HG03103 (cell line): ENCODE results near the gene CRBN.

Experiments
- ATAC-seq: cut with Tn5 transposase; IDR thresholded peaks from one replicate; pipeline ENCODE4 v1.9.1; 2021; ENCODE audit warnings: low read depth; ENCODE audit not compliant: unreplicated experiment

CRBN gene

DNA sequence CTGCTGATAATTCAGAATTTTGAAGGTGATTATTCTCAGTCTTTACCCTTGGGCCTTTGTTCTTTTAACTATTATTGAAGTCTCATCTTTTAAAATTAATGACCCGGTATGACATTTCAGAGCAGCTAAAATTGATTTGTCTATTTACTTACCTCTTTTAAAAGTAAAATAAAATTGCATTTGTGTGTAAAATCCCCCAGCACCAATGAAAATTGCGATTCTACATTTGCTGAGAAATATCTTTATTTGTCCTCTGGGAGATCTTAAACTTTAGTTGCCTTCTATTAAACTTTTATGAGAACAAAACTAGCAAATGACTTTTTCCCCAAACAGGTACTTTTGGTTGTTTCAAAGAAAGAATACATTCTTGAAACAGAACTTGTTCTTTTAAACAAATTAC, 61.8 kb downstream of the CRBN start:
- ATAC-seq: no peak

DNA sequence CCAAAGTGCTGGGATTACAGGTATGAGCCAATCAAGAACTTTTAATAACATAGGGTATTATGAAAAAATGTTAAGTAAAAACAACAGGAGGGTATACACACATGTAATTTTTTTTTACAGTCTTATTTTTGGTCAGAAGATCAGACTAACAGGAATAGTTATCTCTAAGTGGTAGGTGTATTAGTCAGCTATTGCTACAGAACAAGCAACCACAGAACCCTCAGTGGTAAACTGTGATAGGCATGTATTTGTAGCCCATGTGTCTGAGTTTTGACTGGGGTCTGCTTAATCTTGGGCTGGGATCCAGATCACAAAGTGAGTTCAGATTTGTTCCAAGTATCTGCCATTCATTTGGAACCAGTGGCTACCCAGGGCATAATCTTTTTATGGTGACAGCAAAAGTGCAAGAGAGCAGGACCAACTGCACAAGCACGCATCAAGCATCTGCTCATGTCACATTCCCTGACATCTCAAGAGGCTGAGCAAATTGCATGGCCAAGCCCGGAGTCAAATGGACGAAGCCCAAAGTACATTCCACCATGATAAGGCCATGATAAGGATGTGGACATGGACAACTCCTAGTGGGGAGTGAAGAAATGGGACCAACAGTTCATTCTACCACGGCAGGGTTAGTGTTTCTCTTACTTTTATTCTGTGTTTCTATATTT, 66.3 kb downstream of the CRBN start:
- ATAC-seq: no peak

DNA sequence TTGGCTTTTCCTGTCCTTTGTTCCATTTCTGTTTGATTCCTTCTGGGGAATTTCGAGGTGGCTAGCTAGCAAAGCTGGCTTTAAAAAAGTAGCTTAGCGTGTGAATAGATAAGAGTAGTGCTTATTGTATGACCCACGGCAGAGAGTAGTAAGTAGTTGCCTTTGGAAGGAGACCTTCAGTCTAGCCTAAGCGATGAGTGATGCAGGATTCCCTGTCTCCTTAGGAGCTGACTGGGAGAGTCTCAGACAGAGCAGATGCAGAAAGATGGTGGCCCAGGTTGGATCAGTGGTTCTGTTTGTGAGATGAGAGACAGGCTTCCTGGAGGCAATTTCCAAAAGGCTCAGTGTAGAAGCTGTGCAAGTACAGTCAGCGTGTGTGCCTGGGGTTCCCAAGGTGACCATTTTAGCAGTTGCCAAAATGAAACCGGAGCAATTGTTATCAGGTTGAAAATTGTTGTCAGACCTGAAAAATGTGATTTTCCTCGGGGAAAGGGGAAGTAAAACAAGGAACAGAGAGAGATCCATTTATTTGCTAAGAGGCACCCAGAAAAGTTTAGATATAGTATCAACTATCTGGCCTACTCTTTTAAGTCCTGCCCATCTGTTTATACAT, 68.6 kb downstream of the CRBN start:
- no peak for ATAC-seq

DNA sequence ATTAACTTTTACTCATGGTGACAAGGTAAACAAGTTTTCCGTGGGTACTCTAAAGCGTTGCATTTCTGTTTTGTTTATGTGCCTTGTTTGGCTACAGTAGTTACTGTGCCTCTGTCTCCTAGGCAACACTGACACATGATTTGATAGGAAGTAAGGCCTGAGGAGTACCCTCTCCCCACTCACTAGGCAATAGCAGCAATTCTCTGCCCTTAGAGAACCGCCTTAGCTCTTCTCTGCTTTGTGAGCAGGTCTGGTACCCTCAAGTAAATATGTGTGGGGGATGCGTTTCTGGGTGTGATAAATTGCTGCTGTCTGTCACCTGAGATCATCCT, 69.2 kb downstream of the CRBN start, which contains the start of gene IL5RA:
IL5RA (minus strand) TSS at position 76 of the 332 bp plus-strand sequence. CDS start 5,390 bp downstream, outside the sequence.
- ATAC-seq: peak; percentile 49

DNA sequence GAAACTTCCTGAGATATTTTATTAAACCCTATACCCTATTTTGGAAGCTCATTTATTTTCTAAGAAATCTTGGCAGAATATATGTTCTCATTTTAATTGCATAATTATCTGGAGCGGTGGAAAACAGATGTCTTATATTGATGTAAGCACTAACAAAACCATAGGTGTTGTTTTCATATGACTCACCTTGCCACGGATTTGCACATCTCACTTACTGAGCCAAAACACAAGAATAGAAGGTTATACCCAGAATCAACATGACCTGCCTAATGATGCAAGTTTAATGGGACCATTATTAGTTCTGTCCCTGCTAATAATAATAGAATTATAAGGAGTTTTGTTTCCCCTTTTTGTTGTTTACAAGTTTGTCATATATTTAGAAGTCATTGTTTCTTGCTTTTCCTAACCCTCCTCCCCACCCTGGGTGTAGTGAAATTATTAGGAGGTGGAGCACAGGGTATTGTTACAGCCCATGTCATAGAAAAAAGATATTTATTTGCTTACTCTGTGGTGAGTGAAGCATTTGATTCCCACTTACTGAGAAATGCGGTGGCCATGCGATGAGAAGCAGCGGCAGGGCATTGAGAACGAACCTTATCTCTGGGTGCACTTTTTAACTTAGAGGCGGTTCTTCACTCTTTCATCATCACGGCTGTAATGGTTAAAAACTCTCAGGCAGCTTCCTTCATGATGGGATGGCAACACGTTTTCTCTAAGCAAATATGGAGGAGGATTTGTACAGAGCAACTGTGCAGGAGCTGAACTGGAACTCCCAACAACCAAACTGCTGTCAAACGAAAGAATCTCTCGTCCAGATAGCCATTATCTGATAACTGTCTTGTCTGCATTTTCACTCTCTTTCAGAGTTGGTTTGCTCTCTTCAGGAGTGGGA, 69.8 kb downstream of the CRBN start:
- peak; percentile 60 for ATAC-seq

DNA sequence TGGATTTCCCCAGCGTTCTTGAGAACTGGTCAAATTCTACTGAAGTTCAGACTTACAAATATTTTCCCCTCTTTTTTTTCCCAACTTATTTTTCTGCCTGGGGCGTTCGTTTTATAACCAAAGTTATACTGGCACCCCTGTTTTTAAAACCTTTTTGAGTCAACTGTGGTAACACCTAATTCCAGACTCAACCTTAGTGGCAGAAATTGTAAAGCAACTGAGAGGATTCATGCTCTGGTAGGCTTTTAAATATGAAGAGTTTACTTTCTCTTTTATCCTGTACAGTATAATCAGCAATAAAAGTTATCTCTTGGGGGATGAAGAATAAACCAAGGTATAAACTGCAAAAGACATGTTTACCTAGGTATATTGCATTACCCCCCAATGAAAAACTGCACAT, 71.6 kb downstream of the CRBN start:
- no peak for ATAC-seq

DNA sequence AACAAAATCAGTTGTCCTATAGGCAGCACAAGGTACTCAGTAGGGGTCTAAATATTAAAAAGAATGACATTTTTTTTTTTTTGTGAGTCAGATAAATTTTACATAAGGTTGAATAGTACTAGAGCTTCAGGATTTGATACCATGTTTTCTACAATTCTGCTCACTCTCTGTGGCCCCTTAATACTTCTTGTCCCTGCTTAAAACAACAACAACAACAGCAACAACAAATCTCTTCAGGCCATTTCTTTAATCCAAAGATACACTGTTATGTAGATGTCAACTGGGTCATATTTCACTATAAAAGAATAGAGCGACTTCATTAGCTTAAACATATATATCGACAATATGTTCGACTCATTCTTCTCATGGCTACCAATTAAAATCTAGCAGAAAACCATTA, 72.3 kb downstream of the CRBN start:
- ATAC-seq: no peak

DNA sequence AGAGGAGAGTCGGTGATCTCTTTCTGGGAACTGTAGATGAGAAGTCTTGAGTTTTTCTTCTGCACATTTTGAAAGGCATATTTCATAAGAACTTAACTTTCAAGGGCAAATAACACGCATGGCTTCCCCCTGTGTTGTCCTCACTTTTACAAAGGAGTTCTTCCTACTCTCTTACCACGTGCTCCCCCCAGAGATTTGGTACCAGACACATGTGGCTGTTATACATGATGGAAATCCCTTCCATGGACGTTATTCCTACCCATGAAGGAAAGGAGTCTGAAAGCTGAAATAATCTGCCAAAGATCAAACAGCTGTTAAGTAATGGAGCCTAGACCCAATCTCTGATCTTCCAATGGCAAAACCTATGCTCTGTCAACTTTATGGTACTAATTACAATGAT, 73.7 kb downstream of the CRBN start:
- ATAC-seq: no peak

DNA sequence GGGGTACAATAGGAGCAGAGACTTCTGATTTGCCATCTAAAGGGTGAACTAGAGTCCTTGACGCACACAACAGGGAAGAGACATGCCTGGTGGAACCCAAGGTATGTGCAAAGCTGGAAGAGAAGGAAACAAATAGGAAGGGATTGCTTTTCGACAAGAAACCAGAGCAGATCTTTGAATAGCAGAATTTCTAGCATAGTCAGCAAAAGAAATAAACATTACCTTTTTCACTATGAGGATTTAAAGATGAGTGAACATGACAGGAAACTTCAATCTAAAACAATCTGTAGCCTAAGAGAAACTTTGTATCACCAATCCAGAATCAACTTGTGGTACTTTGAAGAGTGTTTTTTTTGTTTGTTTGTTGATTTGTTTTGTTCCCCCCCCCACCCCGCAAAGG, 74.2 kb downstream of the CRBN start:
- ATAC-seq: no peak

DNA sequence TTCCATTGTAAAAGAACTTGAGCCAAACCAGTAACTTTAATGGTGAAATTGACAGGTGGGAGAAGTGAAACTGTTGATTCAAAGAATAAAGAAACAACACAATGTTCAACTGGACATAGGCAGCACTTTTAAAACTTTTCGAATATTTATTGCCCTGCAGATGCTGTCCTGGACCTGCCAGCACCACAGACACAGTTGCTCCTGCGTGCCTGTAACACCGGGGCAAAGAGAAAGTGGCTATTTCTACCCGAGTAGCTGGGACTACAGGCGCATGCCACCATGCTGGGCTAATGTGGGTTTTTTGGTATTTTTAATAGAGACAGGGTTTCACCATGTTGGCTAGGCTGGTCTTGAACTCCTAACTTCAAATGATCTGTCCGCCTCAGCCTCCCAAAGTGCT, 76.7 kb downstream of the CRBN start:
- ATAC-seq: no peak

DNA sequence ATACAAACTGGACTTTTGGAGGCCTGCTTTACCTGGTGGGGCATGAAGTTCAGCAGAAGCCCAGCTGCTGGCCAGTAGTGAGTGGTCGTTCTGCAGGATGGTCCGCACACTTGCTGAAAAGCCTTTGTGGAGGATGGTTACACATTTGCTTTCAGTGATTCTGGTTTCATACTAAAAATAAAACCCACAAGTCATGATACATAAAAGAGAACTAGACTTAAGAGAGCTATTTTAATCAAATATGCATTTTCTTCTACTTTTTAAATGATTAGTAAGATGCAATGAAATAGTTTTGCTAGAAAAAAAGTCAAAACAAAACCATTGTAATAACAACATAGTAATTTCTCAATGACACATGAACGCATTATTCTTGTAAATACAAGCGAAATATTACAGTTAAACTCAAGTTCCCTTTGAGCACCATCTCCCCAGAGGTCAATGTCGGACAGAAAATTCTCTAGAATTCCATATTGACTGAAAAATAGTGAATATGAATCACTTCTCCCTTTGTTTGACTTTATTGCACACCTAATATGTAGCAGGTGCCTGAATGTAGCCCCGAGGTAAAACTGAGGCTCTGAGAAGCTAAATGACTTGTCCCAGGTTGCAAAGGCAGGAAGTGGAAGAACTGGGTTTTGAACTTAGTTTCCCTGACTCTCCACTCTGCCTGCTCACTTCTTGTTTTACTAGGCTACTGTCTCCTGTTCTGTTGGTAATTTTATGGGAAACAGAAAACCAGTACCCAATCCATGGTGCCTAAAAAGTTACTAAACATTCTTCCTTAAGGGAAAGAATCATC, 77.6 kb downstream of the CRBN start:
- ATAC-seq: peak; percentile 66
